ENCODE data around the gene PDE4D.

DNA sequence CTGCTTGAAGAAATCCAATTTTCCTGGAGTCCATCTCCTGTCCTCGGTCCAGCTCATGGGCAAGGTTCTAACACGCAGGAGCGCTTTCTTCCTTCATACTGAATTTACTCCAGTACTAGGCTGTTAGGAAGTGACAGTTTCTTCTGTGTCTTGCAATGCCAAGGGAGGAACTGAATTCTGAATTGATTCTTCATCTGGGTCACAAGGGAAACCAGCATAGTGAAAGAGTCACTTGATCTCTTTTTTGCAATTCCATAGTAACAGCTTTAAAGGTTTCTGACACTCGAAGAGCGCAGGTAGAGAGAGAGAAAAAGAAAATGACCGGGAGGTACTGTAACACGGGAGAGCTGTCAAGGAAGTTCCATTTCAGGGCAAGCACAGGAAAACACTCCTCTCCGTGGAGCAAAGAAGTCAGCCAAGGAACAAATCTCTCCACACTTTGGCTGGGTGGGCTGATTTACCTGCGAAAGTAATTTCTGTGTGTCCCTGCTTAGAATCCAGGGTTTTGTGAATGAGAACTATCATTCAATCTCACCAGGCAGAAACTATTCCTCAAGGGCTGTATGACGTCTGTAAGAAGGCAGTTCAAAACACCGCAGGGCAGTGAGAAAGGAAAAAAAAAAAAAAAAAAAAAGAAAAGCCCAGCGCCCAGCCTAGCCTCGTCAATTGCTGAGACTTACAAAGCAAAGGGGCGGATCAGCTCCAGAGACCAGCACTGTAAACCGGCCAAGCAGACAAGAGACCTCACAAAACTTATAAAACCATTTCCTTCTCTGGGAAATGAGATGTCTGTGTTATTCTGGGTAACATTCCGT lies 617.8 kb downstream of the PDE4D start:
- TF ChIP-seq, protein P1, sequence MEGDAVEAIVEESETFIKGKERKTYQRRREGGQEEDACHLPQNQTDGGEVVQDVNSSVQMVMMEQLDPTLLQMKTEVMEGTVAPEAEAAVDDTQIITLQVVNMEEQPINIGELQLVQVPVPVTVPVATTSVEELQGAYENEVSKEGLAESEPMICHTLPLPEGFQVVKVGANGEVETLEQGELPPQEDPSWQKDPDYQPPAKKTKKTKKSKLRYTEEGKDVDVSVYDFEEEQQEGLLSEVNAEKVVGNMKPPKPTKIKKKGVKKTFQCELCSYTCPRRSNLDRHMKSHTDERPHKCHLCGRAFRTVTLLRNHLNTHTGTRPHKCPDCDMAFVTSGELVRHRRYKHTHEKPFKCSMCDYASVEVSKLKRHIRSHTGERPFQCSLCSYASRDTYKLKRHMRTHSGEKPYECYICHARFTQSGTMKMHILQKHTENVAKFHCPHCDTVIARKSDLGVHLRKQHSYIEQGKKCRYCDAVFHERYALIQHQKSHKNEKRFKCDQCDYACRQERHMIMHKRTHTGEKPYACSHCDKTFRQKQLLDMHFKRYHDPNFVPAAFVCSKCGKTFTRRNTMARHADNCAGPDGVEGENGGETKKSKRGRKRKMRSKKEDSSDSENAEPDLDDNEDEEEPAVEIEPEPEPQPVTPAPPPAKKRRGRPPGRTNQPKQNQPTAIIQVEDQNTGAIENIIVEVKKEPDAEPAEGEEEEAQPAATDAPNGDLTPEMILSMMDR (IDR thresholded peaks at IDR 0.05): no peak
- TF ChIP-seq POLR2A (IDR thresholded peaks at IDR 0.05): no peak

All from heart left ventricle (tissue), 13 donors.